Body of pancreas (tissue), 4 donors: ENCODE data around the gene CD55. TPM values are rescaled to one million over a fixed set of nuclear protein-coding genes. Genes with fewer than 3 reads are reported as not detected.
"Not testable (repeated sequence)": the region's sequence is repeated elsewhere in the genome, so short reads cannot be mapped to it uniquely, and the experiment has no call there.

Experiments used
- ATAC-seq: fragments of 150-250 bp; one replicate; pipeline ENCODE4 v1.9.1; 2016
- DNase-seq, 4 donors: peaks; one replicate each; pipeline ENCODE4 v3.0.0-alpha.2; 2019
- H3K27ac ChIP-seq, 4 donors: fragments of 200-600 bp; sonication (generic); 1 replicate in 3 of 4; 2 replicates in 1 of 4; pipeline versions ENCODE4 v1.5.1 to v1.6.1; 2016 to 2019; ENCODE audit warnings: mild to moderate bottlenecking in 1 of 4, mixed read lengths in 1 of 4, moderate library complexity in 1 of 4
- H3K27me3 ChIP-seq, 2 donors: fragments of 200-600 bp; sonication (generic); one replicate each; pipeline ENCODE4 v1.6.0; 2016; ENCODE audit warnings: mild to moderate bottlenecking in 1 of 2
- H3K36me3 ChIP-seq, 2 donors: fragments of 200-600 bp; sonication (generic); replicated peaks in 1 of 2; 2 replicates each; pipeline ENCODE4 v1.5.1; 2016; ENCODE audit warnings: low read depth in 2 of 2; ENCODE audit not compliant: insufficient read depth in 1 of 2
- H3K4me1 ChIP-seq: fragments of 200-600 bp; sonication (generic); one replicate; pipeline ENCODE4 v1.6.0; 2016
- H3K4me3 ChIP-seq, 2 donors: fragments of 200-600 bp; sonication (generic); 1 replicate in 1 of 2; 2 replicates in 1 of 2; pipeline ENCODE4 v1.5.1; 2016 to 2019
- H3K9me3 ChIP-seq, 3 donors: fragments of 200-600 bp; sonication (generic); 1 replicate in 2 of 3; 2 replicates in 1 of 3; pipeline ENCODE4 v1.5.1; 2016
- POLR2A ChIP-seq, 3 donors: fragments of 450-650 bp; IDR thresholded peaks; one replicate each; pipeline ENCODE4 v1.6.1; 2016; ENCODE audit warnings: antibody characterized with exemption in 3 of 3, mild to moderate bottlenecking in 2 of 3
- WGBS, 2 donors: methylation state at CpG; one replicate each; pipeline ENCODE4 v1.1.5; 2017; 5-methylcytosine and 5-hydroxymethylcytosine counted together
- intact Hi-C: fragments of 100-400 bp; cut with DNase I; formaldehyde crosslinking; loops from one replicate; pipeline ENCODE4 v1.15.1; 2023
- total RNA-seq, 2 donors: library from RNA; depleted of rRNA; stranded (reverse); fragments of >200 nt; gene quantifications; one replicate each; pipeline ENCODE4 v1.1.0, GENCODE V29; 2016
- TF ChIP-seq, protein P1 (sequence below), 7 experiments: fragments of 450-650 bp in 4 of 7; fragments of 200-600 bp in 3 of 7; sonication (generic) in 3 of 7; IDR thresholded peaks; one replicate each; pipeline ENCODE4 v1.5.1; 2016 to 2019; ENCODE audit warnings: antibody characterized with exemption in 7 of 7

The CD55 gene
- total RNA-seq, 2 donors from 2014 or later = 27.0 to 29.8 TPM

GRCh38 chr1:207318072-207318619, 3.3 kb upstream of the CD55 start:
- Histone ChIP-seq H3K27ac (peak overlapping the region in 3 of 4 donors; percentile 66 to 84 (median 82)), H3K4me3 (no peak overlapping the region), H3K9me3 (no peaks in the 10 kb centered on the region), H3K36me3 (no peaks in the 10 kb centered on the region), H3K4me1 (peaks cover 36% of the 10 kb centered on the region), H3K27me3 (no peaks in the 10 kb centered on the region)
- TF ChIP-seq, protein P1, sequence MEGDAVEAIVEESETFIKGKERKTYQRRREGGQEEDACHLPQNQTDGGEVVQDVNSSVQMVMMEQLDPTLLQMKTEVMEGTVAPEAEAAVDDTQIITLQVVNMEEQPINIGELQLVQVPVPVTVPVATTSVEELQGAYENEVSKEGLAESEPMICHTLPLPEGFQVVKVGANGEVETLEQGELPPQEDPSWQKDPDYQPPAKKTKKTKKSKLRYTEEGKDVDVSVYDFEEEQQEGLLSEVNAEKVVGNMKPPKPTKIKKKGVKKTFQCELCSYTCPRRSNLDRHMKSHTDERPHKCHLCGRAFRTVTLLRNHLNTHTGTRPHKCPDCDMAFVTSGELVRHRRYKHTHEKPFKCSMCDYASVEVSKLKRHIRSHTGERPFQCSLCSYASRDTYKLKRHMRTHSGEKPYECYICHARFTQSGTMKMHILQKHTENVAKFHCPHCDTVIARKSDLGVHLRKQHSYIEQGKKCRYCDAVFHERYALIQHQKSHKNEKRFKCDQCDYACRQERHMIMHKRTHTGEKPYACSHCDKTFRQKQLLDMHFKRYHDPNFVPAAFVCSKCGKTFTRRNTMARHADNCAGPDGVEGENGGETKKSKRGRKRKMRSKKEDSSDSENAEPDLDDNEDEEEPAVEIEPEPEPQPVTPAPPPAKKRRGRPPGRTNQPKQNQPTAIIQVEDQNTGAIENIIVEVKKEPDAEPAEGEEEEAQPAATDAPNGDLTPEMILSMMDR (IDR thresholded peaks at IDR 0.05) = no peak
- no peak for TF ChIP-seq POLR2A (IDR thresholded peaks at IDR 0.05)
- WGBS, 2 donors = 77 to 78% methylated on average over 3 of the region's 3 CpGs
- intact Hi-C loops = no loop called here
- no peak for ATAC-seq
- DNase-seq = no peak

GRCh38 chr1:207319199-207319598, 2.3 kb upstream of the CD55 start:
- no peaks in the 10 kb centered on the region for H3K27me3 ChIP-seq
- H3K9me3 ChIP-seq = no peaks in the 10 kb centered on the region
- no peak overlapping the region for H3K4me3 ChIP-seq
- no peak for TF ChIP-seq POLR2A (IDR thresholded peaks at IDR 0.05)
- TF ChIP-seq, protein P1 (IDR thresholded peaks at IDR 0.05) = no peak
- no peak for ATAC-seq
- no peak overlapping the region for H3K27ac ChIP-seq
- peaks cover 46% of the 10 kb centered on the region for H3K4me1 ChIP-seq
- no peak for DNase-seq
- intact Hi-C loops = no loop called here
- H3K36me3 ChIP-seq = no peaks in the 10 kb centered on the region

DNA sequence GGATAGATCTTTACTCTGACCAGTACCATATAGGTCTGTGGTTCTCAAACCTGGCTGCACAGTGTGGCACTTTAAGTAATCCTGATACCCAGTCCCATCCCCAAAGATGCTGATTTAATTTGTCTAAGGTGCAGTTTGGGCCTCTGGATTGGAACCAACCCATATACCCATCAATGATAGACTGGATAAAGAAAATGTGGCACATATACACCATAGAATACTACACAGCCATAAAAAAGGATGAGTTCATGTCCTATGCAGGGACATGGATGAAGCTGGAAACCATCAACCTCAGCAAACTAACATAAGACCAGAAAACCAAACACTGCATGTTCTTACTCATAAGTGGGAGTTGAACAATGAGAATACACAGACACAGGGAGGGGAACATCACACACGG, 1.4 kb upstream of the CD55 start:
- Histone ChIP-seq H3K4me1 (peaks cover 46% of the 10 kb centered on the region), H3K27ac (peak overlapping the region in 2 of 4 donors; percentile 80 to 91)
- H3K27me3 ChIP-seq, H3K36me3 ChIP-seq, DNase-seq, intact Hi-C loops, H3K9me3 ChIP-seq, H3K4me3 ChIP-seq, ATAC-seq: not testable (repeated sequence)
- WGBS, 2 donors = 67 to 92% methylated on average over 1 of the region's 1 CpG

- peaks cover 30% of the 10 kb centered on the region for H3K4me1 ChIP-seq
- no peaks in the 10 kb centered on the region for H3K27me3 ChIP-seq
- no peak for TF ChIP-seq POLR2A (IDR thresholded peaks at IDR 0.05)
- peak overlapping the region; percentile 80 to 92 (median 89) for H3K27ac ChIP-seq
- peaks cover 3 to 4% of the 10 kb centered on the region in 2 donors for H3K36me3 ChIP-seq
- no peaks in the 10 kb centered on the region for H3K9me3 ChIP-seq
- 1 to 3% methylated on average over 30 to 37 of the region's 37 CpGs for WGBS, 2 donors
- intact Hi-C loops = no loop called here
- ATAC-seq = peak; percentile 39
- peak in 1 of 4 donors; percentile 14 for DNase-seq
- H3K4me3 ChIP-seq = peak overlapping the region; percentile 57 to 72
These were observed 540 bp downstream of the CD55 start for GRCh38 chr1:207321790-207322645.

- Histone ChIP-seq H3K4me3 (no peak overlapping the region), H3K27ac (no peak overlapping the region), H3K4me1 (peaks cover 21% of the 10 kb centered on the region), H3K9me3 (no peaks in the 10 kb centered on the region), H3K27me3 (no peaks in the 10 kb centered on the region), H3K36me3 (peaks cover 7 to 11% of the 10 kb centered on the region in 2 donors)
- TF ChIP-seq POLR2A (IDR thresholded peaks at IDR 0.05) = no peak
- TF ChIP-seq, protein P1 (IDR thresholded peaks at IDR 0.05) = no peak
- ATAC-seq (no peak), DNase-seq (no peak)
- intact Hi-C loops = no loop called here
- WGBS, 2 donors = 67 to 69% methylated on average over 5 of the region's 5 CpGs
These were observed 2.1 kb downstream of the CD55 start for GRCh38 chr1:207323425-207324225.
